Measurements from ENCODE around the gene STK4.

- TF ChIP-seq CTCF (conservative IDR thresholded peaks at IDR 0.05; ENCODE audit: low read depth, low read length) (no peak), RCOR1 (IDR thresholded peaks at IDR 0.05; ENCODE audit: insufficient replicate concordance, low read length) (no peak), MXI1 (IDR thresholded peaks at IDR 0.05; ENCODE audit: borderline replicate concordance, low read depth, low read length) (no peak), POLR2A (IDR thresholded peaks at IDR 0.05; ENCODE audit: low read depth, low read length) (no peak), FOS (IDR thresholded peaks at IDR 0.05; ENCODE audit: low read depth, low read length) (no peak), CHD1 (IDR thresholded peaks at IDR 0.05; ENCODE audit: low read depth, low read length) (no peak), USF2 (IDR thresholded peaks at IDR 0.05; ENCODE audit: low read depth, low read length) (no peak), MAFK (IDR thresholded peaks at IDR 0.05; ENCODE audit: low read depth, low read length) (no peak), NFE2L2 (IDR thresholded peaks at IDR 0.05; ENCODE audit: low read depth, low read length) (no peak), SMC3 (IDR thresholded peaks at IDR 0.05; ENCODE audit: low read depth, low read length) (no peak)
- TF ChIP-seq, protein P1, sequence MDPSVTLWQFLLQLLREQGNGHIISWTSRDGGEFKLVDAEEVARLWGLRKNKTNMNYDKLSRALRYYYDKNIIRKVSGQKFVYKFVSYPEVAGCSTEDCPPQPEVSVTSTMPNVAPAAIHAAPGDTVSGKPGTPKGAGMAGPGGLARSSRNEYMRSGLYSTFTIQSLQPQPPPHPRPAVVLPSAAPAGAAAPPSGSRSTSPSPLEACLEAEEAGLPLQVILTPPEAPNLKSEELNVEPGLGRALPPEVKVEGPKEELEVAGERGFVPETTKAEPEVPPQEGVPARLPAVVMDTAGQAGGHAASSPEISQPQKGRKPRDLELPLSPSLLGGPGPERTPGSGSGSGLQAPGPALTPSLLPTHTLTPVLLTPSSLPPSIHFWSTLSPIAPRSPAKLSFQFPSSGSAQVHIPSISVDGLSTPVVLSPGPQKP (IDR thresholded peaks at IDR 0.05; ENCODE audit: borderline replicate concordance, low read depth, low read length): no peak
Measured at GRCh38 chr20:45051204-45052060, 85.1 kb downstream of the STK4 start.
